NOMO-1 treated with DMSO at 0.1 percent for 48 hours (cell line): ENCODE measurements around the gene ARMC8.

Experiments used
- DNase-seq: peaks from one replicate; lab custom pipeline; 2025; ENCODE audit not compliant: unreplicated experiment; lab: John Stamatoyannopoulos, UW

ARMC8 gene

DNA sequence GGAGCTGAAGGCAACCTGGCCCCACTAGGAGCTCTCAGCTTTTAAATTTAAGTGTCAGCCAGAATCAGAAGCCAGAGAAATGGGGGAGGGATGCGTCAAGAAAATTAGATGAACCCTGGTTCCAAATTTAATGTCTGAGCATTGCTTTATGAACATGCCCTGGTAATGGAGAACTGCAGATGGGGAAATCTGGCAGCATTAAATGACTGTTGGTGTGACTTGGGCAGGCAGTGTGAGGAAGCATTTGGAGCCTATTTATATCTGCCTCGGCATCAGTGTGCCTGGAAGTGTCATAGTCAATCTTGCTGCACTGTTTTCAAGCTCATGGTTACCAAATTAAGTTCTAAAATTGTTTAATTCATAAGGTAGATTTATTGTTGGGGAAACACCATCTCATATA is 113.5 kb downstream of the ARMC8 start:
- DNase-seq, result no peak

DNA sequence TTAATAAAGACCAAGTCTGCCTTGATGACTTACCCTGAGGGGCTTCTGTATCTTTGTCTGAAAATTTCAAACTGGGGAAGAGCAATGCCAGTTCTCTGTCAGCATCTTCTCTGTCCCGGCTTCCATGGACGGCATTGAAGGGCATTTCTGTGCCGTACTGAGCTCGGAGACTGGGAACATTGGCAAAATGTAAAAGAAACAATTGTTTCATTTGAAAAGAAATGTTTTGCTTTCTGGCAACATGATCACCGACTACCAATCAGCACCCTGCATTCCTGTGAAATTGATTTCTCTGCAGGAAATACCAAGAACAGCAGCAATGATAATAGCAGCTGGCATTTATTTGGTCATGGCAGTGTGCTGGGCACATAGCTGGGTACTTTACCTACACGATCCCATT is 116.4 kb downstream of the ARMC8 start:
- no peak for DNase-seq

DNA sequence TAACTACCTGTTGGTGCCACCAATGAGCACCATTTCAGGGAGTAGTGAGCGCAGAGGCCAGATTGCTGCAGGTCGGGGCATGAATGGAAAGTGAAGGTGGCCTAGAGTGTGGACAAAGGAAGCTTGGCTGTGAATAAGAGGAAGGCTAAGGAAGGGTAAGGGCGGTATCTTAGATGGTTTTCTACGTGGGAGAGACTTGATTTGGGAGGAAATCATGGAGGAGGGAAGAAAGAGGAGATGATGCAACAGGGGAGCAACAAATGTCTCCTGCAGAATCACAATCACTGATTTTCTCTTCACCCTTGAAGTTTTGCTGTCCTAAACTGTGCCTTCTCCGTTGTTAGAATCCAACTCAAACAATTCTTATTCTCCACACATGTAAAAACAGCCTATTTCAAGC is 120.8 kb downstream of the ARMC8 start:
- no peak for DNase-seq

DNA sequence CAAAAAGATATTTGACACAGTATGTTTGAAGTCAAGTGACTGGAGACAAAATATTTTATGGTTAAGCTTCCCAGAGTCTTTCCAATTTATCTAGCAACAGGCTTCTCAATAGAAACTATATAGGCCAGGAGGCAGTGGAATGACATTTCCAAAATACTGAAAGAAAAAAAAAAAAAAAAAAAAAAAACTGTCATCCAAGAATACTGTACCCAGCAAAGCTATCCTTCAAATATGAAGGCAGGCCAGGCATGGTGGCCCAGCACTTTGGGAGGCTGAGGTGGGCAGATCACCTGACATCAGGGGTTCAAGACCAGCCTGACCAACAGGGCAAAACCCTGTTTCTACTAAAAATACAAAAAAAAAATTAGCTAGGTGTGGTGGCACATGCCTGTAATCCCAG is 121.7 kb downstream of the ARMC8 start:
- no peak for DNase-seq

DNA sequence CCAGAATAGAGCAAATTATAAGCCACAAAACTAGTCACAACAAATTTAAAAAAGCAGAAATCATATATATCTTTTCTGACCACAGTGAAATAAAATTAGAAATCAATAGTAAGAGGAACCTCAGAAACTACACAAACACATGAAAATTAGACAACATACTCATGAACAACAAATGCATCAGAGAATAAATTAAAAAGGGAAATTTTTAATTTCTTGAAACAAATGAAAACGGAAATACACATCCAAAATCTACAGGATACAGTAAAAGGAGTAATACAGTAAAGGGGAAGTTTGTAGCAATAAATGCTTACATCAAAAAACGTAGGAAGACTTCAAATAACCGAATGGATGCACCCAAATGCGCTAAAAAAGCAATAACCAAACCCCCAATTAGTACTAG is 123.4 kb downstream of the ARMC8 start:
- no peak for DNase-seq

DNA sequence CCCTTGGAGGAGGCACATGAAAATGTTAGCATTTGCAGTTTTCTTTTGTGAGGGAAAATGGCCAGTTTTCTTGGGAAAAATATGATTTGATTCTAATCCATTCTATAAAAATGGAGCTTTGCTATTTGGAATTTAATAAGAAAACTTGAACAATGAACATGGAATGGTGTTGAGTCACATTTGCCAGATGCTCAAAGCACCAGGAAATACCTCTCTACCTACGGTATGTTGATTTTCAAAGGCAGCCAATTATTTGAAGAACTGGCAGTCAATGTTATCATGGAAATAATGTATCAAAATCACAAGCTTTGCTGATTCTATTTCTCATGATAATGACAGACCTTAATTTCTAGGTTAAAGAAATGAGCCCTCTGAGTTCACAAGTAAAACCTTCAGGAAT is 127.7 kb downstream of the ARMC8 start:
- DNase-seq, result no peak

DNA sequence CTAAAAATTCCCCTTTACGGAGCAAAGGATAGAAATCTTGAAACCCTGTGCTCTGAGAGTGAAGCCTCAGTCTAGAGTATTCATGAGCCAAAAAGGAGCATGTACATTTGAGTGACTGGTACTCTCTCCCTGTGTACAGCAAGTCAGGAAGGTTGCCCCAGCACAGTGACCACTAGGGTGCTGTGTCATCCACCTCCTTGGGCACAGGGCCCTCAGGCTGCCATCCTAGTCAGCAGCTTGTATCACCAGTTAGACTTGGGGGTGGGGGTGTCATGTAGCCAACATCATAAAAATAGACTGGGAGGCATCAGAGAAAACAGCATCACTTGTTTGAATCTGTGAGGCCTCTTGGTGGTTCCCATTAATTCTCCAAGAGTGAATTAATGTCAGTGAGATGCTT is 130.6 kb downstream of the ARMC8 start:
- no peak for DNase-seq

DNA sequence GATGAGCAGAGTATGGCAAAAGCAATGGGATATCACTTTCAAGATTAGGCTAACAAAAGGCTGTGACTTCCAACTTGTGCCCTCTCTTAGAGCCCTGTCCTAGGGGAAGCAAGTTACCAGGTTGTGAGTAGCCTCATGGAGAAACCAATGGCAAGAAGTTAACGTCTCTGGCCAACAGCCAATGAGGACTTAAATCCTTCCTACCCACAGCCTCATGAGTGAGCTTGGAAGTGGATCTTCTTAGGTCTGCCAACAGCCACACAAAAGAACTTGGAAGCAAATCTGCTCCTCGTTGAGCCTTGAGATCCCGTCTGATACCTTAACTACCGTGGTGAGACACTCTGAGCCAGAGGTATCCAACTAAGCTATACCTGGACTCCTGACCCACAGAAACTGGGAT is 136.9 kb downstream of the ARMC8 start:
- no peak for DNase-seq

DNA sequence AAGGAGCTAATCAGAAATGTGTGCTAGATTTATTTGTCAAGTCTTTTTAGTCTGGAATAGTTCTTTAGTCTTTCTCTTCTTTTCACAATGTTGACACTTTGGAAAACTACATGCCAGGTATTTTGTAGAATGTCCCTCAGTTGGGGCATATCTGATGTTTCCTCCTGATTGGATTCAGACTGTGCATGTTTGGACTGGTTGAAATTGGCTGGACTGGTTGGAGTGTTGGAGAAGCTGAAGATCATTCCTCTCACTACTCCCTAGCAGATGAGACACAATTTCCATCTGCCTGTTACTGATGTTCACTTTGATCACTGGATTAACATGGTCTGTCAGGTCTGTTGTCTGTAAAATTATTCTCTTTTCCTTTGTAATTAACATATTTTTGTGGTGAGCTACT is 138.9 kb downstream of the ARMC8 start:
- no peak for DNase-seq

DNA sequence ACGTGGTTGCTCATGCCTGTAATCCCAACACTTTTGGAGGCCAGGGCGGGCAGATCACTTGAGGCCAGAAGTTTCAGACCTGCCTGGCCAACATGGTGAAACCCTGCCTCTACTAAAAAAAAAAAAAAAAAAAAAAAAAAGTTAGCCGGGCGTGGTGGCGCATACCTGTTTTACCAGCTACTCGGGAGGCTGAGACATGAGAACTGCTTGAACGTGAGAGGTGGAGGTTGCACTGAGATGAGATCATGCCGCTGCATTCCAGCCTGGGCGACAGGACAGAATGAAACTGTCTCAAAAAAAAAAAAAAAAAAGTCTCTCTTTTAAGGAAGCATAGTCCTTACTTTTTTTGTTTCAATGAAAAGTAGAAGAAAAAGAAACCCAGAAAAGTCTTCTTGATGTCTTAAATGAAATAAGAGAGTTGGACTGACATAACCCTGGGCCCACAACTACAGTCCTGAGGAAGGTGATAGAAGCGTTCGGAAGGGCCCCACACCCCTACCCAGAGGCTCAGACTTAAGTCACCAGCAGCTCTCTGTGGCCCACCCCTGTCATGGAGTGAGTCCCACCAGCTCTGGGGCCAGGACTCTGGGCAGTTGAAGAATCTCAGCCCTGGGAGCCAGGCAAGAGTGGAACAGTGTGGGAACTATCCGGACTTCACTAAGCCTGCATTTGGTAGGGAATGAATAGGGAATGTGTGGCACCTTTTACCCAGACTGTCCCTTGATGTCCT is 139.9 kb downstream of the ARMC8 start:
- DNase-seq, result no peak

DNA sequence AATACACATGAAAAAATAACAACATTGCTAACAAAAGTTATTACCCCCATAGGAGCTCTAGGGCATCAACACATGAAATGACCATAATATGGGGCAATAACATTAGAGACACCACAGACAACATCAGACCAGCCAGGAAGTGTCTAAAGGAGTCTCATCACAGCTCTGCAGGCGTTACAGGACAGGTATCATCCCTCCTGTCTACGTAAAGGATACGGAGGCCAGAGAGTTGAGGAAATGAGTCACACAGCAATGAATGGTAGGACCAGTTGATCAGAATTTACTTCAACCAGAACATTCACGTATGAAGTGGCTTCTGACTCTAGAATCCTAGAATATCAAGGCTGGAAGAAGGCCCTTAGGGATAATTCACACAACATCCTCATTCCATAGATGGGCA is 140.7 kb downstream of the ARMC8 start:
- DNase-seq, result no peak

DNA sequence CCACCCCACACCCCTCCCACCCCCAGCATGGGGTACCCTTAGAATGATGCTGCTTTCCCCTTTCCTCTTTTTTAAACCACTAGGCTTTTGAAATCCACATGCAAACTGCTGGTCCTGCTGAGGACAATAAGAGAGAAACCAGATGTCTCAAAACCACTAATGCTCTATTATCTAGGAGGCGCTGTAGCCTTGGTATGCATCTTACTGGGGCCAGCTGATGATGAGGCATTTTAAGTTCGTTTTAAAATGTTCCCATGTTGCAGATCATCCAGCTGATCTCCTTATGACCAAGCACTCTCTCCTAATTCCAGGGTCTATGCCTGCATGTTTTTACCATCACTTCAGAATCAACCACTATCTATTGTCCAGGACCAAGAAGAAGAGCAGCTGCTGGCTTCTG is 141.2 kb downstream of the ARMC8 start:
- peak; percentile 62 for DNase-seq

DNA sequence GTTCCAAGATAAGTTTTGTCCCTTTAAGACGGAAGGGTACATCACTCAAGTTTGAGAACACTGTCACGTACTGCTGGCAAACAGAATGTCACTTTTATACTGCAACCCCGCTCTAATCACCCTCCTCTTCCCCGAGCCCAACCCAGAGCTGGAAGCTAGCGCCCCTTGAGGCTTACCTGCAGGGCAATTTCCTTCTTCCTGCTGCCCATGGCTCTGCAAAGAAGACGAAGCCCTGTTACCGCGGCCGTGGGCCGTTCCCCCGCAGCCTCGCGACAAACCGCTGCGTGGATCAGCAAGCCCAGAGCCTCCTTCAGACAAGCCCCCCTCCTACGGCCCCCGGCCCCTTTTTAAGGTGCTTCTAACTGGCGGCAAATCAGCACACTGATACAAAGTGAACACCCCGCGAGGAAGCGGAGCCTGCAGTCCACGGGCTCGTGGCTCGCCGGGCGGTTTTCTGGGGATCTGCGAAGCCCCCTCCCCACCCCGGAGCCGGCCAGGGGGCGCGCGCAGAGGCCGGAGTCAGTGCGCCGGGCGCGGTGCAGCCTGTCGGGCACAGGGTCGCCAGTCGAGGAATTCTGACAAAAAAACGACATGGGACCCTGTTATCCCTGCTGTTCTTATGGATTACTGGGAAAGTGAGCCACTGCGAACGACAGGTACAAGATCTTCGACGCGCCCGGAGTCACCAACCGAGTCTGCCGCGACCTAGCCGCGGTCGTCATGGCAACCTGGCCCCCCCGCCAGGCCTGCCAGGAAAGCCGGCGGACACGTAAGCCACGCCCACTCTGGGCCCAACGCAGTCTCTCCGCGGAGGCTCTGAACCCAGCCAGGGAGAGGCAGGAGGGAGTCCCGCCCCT is 142.3 kb downstream of the ARMC8 start, which contains the start of gene NME9:
Gene NME9, minus strand, starts transcription at position 725 of the 857 bp plus-strand sequence. Its CDS starts 516 bp downstream, at position 209.
- peak; percentile 75 for DNase-seq

DNA sequence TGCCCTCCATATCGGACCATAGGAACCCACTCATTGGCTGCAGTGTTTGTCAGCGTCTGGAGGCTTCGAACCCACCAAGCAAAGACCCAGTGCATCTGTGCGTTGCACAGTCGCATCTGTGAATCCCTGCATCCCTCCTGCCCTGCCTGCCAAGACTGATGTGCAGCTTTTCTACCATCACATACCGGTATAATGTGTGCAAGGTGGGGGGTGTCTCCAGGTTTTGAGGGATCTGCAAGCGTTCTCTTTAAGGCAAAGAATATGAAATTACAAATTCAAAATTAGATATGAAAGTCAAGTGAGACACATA is 142.8 kb downstream of the ARMC8 start:
- DNase-seq, result no peak

DNA sequence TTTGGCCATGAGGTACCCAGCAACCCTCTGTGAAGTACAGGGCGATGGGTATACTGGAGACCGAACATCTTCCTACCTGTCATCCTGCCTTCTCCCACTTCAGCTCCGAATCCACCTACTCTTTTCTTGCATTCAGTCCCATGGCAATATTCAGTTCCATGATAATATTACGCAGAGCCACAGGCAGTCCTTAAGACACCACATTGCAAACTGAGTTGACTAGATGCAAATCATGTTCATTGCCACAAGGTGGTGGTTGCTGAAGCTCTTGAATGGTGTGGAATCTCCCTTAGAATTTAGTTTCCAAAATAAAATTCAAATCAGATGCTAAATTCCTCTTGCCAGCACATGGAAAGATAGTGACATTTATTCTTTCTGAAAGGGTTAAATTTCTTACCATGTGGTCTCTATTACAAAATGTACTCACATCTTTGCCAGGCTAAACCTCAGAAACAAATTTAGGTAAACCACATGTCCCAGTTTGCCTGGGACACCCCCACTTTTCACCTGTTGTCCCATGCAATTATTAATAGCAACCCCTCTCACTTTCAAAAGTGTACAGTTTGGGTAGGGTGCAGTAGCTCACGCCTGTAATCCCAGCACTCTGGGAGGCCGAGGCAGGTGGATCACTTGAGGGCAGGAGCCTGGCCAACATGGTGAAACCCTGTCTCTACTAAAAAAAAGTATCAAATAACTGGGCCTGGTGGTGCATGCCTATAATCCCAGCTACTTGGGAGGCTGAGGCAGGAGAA is 144.2 kb downstream of the ARMC8 start:
- no peak for DNase-seq

DNA sequence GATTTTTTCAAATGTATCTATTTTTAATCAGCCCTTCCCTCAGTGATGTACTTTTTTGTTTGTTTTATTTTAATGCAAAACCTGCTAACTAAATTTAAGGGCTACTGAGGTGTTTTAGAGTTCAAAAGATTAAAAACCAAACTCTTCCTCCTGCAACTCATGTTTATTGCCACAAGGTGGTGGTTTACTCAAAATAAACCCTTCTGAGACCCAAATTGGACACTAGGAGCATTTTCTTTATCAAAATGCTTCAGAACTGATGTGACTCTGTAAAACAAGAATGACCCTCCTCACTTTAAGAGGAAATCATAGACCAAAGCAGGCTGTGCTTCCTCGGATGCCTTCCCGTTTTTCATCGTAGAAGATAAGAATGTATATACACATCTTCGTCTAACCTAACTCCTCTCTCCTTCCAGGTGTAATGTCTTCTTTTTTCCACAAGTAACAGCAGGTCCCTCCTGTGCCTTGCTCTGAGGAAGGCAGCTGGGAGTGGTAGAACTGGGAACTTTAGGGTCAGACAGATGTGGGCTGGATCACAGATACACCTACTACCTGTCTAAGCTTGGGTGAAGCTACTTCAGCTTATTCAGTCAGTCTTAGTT is 145.5 kb downstream of the ARMC8 start:
- DNase-seq, result peak; percentile 65

DNA sequence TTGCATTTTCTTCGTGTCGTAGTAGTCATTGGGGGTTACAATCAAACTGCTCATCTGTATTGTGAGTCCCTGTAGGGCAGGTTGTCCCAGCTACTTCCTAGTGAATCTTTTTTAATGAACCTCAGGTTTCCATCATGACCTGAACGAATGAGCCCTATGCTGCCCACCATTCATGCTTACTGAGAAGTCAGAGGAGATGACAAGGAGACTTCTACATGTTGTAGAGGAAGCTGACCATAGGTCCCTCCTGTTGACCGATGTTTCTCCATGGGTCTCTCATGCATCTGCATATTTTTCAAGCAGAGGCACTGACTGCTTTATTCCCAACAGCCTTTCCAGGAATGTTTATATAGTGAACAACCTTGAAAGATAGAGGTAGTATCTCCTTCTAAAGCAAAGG is 147.5 kb downstream of the ARMC8 start:
- no peak for DNase-seq

DNA sequence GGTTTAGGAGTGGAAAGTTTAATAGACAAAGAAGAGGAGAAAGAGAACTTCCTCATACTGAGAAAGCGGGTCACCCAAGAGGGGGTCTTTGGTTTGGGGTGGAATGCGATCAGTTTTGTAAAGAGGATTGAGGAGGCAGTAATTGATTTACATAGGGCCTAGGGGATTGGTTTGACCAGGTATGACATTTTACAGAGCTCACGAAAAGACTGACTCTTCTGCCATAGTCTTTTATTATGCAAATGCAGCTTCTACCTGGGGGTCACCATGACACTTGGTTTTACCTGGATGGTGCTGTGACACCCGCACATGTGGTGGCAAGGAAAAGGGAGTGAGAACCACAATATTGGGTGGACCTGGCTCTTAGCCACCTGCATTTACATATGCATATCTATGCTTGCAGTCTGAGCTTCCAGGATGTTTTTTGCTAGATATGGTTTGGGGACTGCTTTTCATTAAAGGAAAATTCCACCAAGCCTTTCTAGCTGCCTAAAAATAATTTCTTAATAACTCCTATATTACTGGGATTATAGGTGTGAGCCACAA is 149.4 kb downstream of the ARMC8 start:
- DNase-seq, result no peak

DNA sequence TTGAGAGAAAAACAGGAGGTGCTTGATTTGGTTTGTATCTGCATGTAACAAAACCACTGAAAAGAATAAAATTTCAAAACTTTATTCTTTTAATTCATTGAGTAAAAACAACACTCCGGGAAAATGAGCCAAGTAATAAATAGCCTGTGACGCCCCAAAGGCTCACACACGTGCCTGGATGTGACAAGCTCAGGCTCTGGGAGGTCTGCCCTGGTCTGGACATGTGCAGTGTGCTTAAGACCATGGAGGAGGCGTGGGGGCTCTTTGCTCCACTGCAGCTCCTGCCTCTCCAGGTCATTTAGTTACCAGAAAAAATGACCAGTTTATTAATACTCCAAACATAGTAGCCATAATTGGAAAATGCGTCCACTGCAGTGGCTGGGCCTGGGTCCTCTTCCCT is 151.1 kb downstream of the ARMC8 start:
- no peak for DNase-seq

DNA sequence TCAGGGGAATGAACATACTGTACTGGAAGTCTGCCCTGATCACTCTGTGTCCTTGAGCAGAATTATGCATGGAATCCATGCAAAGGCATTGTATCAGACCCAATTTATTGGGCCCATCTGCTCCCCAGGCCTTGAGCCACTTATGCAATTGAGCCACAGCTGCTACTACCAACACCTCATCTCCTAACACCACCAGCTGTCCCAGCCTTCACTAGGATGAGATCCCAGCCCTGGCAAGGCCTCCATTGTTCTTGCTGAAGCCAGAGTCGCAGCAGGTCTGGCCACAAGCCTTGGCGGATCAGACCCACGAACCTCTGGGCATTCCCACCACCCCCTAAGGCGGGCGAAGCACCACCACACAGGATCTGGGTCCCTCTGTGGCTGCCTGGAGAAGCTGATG is 151.7 kb downstream of the ARMC8 start:
- no peak for DNase-seq

DNA sequence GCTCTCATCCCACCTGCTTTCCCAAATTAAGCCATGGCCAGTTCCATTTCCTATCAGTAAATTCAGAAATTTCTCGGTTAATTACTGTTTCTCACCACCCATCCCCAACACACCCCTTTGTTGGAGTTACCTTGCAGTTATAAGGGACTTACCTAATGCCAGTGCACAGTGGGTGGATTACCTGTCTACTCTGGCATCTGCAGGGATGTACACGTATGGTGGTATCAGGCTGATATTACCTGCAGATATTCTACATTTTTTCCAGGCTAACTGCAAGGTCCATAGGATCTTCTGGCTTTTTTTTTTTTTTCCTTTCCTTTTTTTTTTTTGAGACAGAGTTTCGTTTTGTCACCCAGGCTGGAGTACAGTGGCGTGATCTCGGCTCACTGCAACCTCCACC is 153.4 kb downstream of the ARMC8 start:
- DNase-seq, result no peak
